GM12872 (cell line): Measurements from ENCODE around the gene NFYC.

Source experiments
- CTCF ChIP-seq: IDR thresholded peaks from 3 replicates; pipeline ENCODE4 v1.5.1; 2011; ENCODE audit warnings: low read depth, mild to moderate bottlenecking, low read length, moderate library complexity; ENCODE audit not compliant: insufficient read depth

The NFYC gene

DNA sequence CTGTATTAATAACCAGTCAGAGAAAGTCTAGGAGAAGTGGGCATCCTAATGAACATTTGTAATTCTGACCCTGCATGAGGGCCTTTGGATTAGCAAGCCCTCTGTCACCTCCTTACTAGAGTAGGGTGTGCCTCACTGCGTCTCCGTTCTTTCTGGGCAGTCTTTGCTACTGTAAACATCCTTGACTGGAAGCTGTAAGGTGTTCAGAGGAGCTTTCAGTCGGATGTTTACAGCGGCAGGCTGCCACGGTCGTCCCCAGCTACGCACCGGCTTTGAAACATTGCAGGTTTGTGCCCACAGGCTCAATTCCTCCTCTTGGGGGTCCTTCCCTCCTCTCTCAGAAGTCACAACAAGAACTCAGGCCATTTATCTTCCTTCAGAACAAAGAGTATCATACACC is 62.7 kb downstream of the NFYC start:
- no peak for TF ChIP-seq CTCF

DNA sequence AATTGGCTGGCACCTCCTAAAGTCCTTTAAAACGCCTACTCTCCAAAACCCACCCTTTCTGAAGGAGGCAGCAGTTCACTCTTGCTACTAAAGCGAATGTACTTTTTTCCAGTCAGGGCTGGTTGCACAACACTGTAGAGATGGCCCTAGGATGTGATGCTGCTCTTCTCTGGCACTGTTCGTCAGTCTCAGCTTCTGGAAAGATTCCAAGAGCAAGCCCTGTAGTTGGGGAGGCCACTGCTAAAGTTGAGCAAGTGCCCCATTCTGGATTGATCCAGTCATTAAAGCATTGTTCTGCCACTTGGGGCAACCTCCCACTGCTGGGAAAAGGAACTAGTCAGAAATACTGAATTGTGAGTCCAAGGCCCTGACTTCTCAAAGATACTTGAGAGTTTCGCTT is 63.6 kb downstream of the NFYC start:
- TF ChIP-seq CTCF = no peak

DNA sequence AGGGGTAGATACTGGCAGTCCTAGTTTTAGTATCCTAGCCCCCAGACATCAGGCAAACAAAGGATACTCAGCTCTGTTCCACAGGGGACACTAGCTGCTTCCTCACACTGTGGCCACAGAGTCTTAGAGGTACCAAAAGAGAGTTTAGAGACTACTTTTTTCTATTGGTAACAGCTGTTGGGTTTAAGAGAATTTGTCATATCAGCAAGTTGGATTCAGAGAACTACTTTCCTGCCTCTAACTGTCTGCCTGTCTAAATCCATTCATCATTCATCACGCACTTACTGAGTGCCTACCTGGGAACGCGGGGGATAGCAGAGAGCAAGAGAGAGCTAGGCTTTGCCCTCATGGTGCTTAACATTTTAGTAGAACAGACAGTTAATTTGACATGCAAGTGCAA is 65.0 kb downstream of the NFYC start:
- TF ChIP-seq CTCF = no peak

- TF ChIP-seq CTCF = no peak
Observed at GRCh38 chr1:40757084-40757483, 65.6 kb downstream of the NFYC start.

- TF ChIP-seq CTCF = no peak
Observed at GRCh38 chr1:40758004-40758403, 66.5 kb downstream of the NFYC start.

GRCh38 chr1:40758578-40759343 is 67.3 kb downstream of the NFYC start:
- no peak for TF ChIP-seq CTCF

GRCh38 chr1:40760984-40761383 is 69.5 kb downstream of the NFYC start:
- TF ChIP-seq CTCF = no peak
